Stimulated activated CD8-positive, alpha-beta memory T cell treated with anti-CD3 and anti-CD28 coated beads, Interleukin-12 subunit alpha, Interleukin-12 subunit beta, amount 100 ng/mL, for 1 hour (primary cell): ENCODE data around the gene WDR75.
"Not testable (repeated sequence)": the region's sequence is repeated elsewhere in the genome, so short reads cannot be mapped to it uniquely, and the experiment has no call there.

Source experiments
- DNase-seq: peaks from one replicate; pipeline ENCODE4 v3.0.0-alpha.2; 2020; ENCODE audit warnings: low read depth

Gene WDR75

DNA sequence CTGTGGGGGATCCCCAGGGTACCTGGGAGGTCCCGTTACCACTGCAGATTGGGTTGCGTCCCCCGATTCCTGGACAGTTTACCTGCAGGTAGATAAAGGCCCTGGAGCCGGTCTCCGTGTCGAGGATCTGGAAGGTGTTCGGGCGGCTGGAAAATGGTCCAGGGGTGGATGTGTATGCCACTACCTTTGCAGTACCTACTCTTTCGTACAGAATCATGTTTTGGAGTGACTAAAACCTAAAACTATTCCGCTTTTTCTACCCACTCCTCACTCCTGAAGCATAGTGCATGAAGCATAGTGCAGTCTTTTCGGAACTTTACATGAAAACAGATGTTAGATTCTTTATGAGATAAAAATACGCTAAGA, 418 bp downstream of the WDR75 start:
- DNase-seq, result no peak

- DNase-seq, result no peak
Observed at GRCh38 chr2:189442468-189442867, 1.2 kb downstream of the WDR75 start.

DNA sequence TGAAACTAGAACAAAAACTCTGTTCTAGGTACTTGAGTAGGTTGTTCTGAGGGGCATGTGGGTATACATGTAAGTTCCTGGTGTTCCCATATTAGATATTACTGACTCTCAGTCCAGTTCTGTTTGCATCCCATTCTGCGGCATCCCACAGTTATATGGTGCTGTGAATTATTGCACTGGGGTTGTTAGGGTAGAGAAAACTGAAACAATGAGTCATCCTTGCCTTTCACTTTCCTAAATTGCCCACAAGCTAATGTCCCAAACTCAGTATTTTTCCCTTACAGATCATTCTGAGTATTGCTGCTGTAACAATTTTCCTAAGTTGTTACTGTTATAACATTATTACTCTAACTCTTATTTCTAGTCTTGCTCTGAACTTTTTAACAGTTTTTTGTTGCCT, 3.0 kb downstream of the WDR75 start:
- no peak for DNase-seq

- no peak for DNase-seq
Observed at GRCh38 chr2:189446780-189447179, 5.5 kb downstream of the WDR75 start.

GRCh38 chr2:189454009-189454408, 12.7 kb downstream of the WDR75 start:
- DNase-seq, result no peak

DNA sequence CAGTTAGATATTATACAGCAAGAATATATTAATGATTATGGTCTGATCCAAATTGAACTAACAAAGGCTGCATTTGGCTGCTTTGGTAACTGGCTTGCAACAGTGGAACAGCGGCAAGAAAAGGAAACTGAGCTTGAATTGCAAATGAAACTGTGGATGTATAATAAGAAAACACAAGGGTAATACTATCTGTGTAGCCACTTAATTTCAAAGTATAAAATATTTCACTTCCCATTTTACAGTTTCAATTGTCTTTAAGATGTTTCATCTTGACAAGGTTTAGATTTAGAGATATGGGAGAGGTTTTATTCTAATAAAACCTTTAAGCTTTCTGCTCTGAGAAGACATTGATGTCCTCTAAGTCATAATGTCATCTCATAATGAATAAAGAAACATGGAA, 23.8 kb downstream of the WDR75 start:
- DNase-seq, result no peak

- DNase-seq, result no peak
Observed at GRCh38 chr2:189465478-189465877, 24.2 kb downstream of the WDR75 start.

- DNase-seq, result no peak
Observed at GRCh38 chr2:189466046-189466445, 24.8 kb downstream of the WDR75 start.

DNA sequence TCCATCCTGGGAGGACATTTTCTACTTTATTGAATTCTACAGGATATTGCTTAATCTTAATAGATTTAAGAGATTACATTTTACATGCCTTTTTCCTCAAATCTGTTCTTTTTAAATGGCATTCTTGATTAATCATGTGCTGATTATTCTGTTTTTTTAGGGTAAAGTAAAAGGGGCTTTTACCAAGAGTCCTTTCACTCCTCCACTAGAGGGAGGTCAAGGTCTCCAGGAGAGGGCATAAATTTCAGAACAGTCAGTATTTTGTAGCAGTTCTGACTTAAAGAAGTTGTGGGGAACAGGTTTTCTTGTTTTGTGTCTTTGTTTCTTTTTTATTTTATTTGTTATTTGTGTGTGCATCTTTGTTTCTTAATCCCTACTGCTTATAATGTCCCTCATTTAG, 25.4 kb downstream of the WDR75 start:
- no peak for DNase-seq

- DNase-seq, result no peak
Observed at GRCh38 chr2:189467160-189467559, 25.9 kb downstream of the WDR75 start.

GRCh38 chr2:189467593-189467992, 26.3 kb downstream of the WDR75 start:
- no peak for DNase-seq

DNA sequence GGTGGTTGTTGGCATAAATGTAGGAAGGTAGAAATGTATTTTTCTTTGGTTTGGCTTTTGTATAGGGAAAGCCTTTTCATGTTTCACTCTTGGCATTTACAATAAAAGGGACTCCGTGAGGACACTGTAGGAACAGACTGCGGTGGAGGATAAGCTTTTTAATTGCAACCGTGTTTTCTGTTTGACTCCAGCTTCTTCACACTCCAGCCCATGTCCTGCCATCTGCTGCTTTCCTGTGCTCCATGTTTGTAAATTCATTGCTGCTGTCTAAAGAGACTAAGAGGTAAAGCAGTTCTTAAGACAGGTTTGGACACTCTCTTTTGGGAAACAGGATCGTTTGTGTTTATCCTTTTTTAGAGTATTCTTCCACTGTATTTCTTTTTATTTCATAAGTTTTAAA, 33.3 kb downstream of the WDR75 start:
- DNase-seq, result no peak

DNA sequence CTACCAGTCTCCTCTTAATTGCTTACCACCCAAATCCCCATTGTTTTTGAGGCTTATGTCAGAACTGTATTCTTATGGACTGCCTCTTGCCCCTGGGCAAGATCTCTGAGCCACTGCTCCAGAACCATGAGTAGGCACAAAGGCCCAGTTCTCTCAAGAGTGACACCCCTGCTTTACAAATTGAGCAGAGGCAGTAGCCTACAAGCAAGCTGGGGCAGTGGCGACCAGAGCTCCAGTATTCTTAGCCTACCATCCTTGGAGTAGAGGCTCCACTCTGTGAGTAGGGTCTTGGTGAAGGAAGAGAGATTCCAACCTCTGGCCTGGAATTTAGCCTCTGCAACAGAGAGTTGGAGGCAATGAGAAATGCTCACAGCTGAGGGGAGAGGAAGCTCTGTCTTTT, 36.5 kb downstream of the WDR75 start:
- DNase-seq, result no peak

DNA sequence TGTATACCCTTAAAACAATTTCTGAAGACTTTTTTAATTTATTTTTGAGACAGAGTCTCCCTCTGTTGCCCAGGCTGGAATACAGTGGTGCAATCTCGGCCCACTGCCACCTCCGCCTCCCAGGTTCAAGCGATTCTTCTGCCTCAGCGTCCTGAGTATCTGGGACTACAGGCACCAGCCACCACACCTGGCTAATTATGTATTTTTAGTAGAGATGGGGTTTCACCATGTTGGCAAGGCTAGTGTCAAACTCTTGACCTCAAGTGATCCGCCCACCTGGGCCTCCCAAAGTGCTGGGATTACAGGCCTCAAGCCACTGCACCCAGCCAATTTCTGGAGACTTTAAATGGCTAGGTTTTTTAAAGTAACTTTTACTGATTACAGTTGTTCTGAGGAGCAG, 37.0 kb downstream of the WDR75 start:
- not testable (repeated sequence) for DNase-seq

DNA sequence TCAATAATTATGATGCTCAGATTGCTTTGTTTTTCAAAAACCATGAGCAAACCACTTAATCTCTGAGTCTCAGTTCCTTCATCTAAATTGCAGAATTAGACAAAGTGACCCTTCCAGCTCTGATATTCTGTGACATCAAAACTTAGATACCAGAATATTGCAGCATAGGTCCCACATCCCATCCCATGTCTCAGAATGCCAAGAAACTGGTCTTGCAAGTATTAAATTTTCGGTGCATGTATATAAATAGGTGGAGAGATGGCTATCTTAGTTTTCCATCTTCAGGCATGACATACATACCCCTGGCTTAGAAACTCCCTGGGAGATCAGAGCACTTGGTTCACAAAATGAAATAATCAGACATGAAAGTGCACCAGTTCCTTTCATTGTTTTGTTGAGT, 39.8 kb downstream of the WDR75 start:
- no peak for DNase-seq

GRCh38 chr2:189483571-189483970, 42.3 kb downstream of the WDR75 start:
- DNase-seq, result no peak

- no peak for DNase-seq
Observed at GRCh38 chr2:189483980-189484740, 42.9 kb downstream of the WDR75 start.

GRCh38 chr2:189485146-189485545, 43.9 kb downstream of the WDR75 start:
- DNase-seq, result no peak

- no peak for DNase-seq
Observed at GRCh38 chr2:189486237-189486770, 45.0 kb downstream of the WDR75 start.

- DNase-seq, result no peak
Observed at GRCh38 chr2:189487283-189488007, 46.2 kb downstream of the WDR75 start.

GRCh38 chr2:189488008-189488310, 46.7 kb downstream of the WDR75 start:
- DNase-seq, result no peak

- no peak for DNase-seq
Observed at GRCh38 chr2:189492451-189492850, 51.2 kb downstream of the WDR75 start.

- no peak for DNase-seq
Observed at GRCh38 chr2:189498205-189498604, 56.9 kb downstream of the WDR75 start.

DNA sequence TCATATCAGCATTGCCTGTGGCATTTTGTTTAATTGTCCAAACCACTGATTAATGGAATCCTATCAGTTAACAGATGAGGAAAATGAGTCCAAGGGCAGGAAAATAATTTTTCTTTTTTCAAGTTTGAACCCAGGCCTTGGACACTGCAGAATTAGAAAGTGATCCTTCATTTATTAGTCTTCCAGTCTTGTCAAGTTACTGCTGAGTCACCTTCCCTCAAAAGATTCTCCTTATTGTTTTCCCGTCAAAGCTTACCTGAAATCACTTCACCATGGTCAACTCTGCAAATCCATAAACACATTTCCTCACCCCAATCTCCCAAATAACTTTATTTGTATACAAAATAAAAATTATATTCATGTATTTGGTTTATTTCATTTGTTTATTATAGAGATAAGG, 57.9 kb downstream of the WDR75 start:
- DNase-seq, result no peak
